SK-N-SH treated with all-trans-retinoic acid at 6 μM for 48 hours (cell line): ENCODE data around the gene ELL3.

Experiments used
- ESRRG ChIP-seq: fragments of 250-450 bp; sonication (Bioruptor Pico); IDR thresholded peaks from 2 replicates; pipeline ENCODE4 v1.6.1; 2021; ENCODE audit warnings: mild to moderate bottlenecking
- GLIS3 ChIP-seq: fragments of 250-450 bp; sonication (Bioruptor Pico); IDR thresholded peaks from 2 replicates; pipeline ENCODE4 v1.5.0; 2020; ENCODE audit warnings: mild to moderate bottlenecking, moderate library complexity
- OSR1 ChIP-seq: fragments of 250-450 bp; sonication (Bioruptor Pico); IDR thresholded peaks from 2 replicates; pipeline ENCODE4 v1.8.0; 2022; ENCODE audit warnings: moderate library complexity, mild to moderate bottlenecking, inconsistent platforms
- PPARA ChIP-seq: fragments of 250-450 bp; sonication (Bioruptor Pico); IDR thresholded peaks from 2 replicates; pipeline ENCODE4 v1.5.0; 2020; ENCODE audit warnings: mild to moderate bottlenecking, borderline replicate concordance
- RARB ChIP-seq: fragments of 250-450 bp; sonication (Bioruptor Pico); IDR thresholded peaks from 2 replicates; pipeline ENCODE4 v1.8.0; 2021; ENCODE audit warnings: mild to moderate bottlenecking, moderate library complexity
- ZFP3 ChIP-seq: fragments of 250-450 bp; sonication (Bioruptor Pico); IDR thresholded peaks from 2 replicates; pipeline ENCODE4 v1.5.0; 2020; ENCODE audit warnings: mild to moderate bottlenecking, moderate library complexity
- ZFP30 ChIP-seq: fragments of 450-650 bp; formaldehyde crosslinking; IDR thresholded peaks from 2 replicates; pipeline ENCODE4 v1.5.0; 2022; ENCODE audit warnings: mild to moderate bottlenecking, moderate library complexity
- ZNF8 ChIP-seq: fragments of 450-650 bp; formaldehyde crosslinking; IDR thresholded peaks from 2 replicates; pipeline ENCODE4 v1.5.0; 2020; ENCODE audit warnings: mild to moderate bottlenecking, moderate library complexity

DNA sequence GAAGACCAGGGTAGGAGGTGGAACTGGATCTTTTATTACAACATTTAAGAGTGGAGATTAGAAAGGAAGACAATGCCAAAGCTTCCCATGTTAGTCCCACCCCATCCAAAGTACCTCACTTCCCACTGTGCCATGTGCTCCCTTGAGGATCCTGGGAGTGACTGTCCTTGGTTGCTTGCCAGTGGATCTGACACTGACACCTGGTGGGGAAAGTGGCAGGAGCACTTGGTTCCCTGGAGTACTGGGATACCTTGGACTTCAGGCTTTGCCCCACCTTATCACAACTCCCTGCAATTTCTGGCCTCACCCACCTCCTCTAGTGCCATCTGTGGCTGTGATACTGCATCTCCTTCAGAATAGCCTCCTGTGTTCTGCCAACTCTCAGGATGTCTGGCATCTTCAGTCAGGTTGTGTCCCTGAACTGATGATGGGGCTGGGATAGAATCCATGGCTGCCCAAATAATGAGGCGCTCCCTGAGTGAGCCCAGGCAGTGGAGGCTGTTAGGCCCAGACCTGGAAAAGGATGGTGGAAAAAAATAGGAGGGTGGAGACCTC is 1.3 kb downstream of the ELL3 start:
- TF ChIP-seq ZNF8 (CRISPR knock-in tag) (no peak), ZFP30 (no peak), RARB (CRISPR knock-in tag) (no peak), OSR1 (no peak), ZFP3 (CRISPR knock-in tag) (no peak), ESRRG (CRISPR knock-in tag) (no peak), GLIS3 (no peak), PPARA (CRISPR knock-in tag) (no peak)
